Ovary (tissue), 3 donors: ENCODE data around the gene PCDHGC3.

Experiments
- CTCF ChIP-seq, 3 donors: fragments of 450-650 bp in 2 of 3; fragments of 200-600 bp in 1 of 3; IDR thresholded peaks; one replicate each; pipeline versions ENCODE4 v1.5.1 to v1.8.0; 2016 to 2022; ENCODE audit warnings: antibody characterized with exemption in 3 of 3, mild to moderate bottlenecking in 1 of 3
- EP300 ChIP-seq: sonication (generic); formaldehyde crosslinking; IDR thresholded peaks from one replicate; pipeline ENCODE4 v1.6.1; 2017; ENCODE audit warnings: antibody characterized with exemption
- donor health status: DM: no; HTN: no; CAD: no.

- TF ChIP-seq CTCF (IDR thresholded peaks at IDR 0.05) (no peak), EP300 (no peak)
These were observed 38.0 kb downstream of the PCDHGC3 start for GRCh38 chr5:141513627-141514329.
